AG04450 (cell line): ENCODE measurements around the gene CCNB1IP1. TPM values are rescaled to one million over a fixed set of nuclear protein-coding genes. Genes with fewer than 3 reads are reported as not detected.
A peak's percentile ranks its signal among the peaks of the same experiment; 100 is the strongest.

ENCODE experiments used
- CTCF ChIA-PET: fragments of 300-600, 350-600 bp; formaldehyde crosslinking; extraction: SDS; loops from one replicate; lab custom pipeline; 2022; ENCODE audit warnings: antibody characterized with exemption, inconsistent platforms; lab: Charles Lee
- POLR2A ChIA-PET: fragments of 350-600 bp; formaldehyde crosslinking; extraction: SDS; loops from one replicate; lab custom pipeline; 2021; ENCODE audit warnings: antibody characterized with exemption, inconsistent platforms; lab: Yijun Ruan, JAX
- DNase-seq: peaks from one replicate; pipeline ENCODE4 v3.0.0-alpha.2; 2011; ENCODE audit warnings: low read depth, low spot score
- H3K27ac ChIP-seq: one replicate; pipeline ENCODE4 v1.5.1; 2012; ENCODE audit warnings: low read depth, low read length, control low read depth
- H3K27me3 ChIP-seq: one replicate; pipeline ENCODE4 v1.6.0; 2012; ENCODE audit warnings: low read length; ENCODE audit not compliant: control insufficient read depth, insufficient read depth
- H3K4me3 ChIP-seq: 2 replicates; pipeline ENCODE4 v1.5.1; 2011; ENCODE audit warnings: mild to moderate bottlenecking, low read depth, low read length, control low read depth
- H3K9me3 ChIP-seq: 2 replicates; pipeline ENCODE4 v1.5.1; 2012; ENCODE audit warnings: low read length; ENCODE audit not compliant: control insufficient read depth, insufficient read depth
- CTCF ChIP-seq: IDR thresholded peaks from 2 replicates; pipeline ENCODE4 v1.5.1; 2011; ENCODE audit warnings: low read depth, low read length, control low read depth, inconsistent platforms
- polyA plus RNA-seq: library from polyadenylated mRNA; depleted of rRNA; stranded (reverse); fragments of >200 nt; gene quantifications from 2 replicates; pipeline ENCODE4 v1.2.3, GENCODE V29; 2011

Gene CCNB1IP1
- polyA plus RNA-seq, 1 experiment, result 69.2 TPM

- ChIA-PET CTCF (interaction anchor here (1.0 to 8.9 kb wide), 5 partner anchors 7 to 357 kb away, joined by 3 to 158 read pairs (median 4); partner anchors contain the start of gene PARP2), POLR2A (interaction anchor here (1.4 kb wide), 1 partner anchor 9 kb away, joined by 14 read pairs; the partner anchor contains the start of gene PARP2)
- no peak for TF ChIP-seq CTCF
- Histone ChIP-seq H3K27ac (no peak overlapping the region), H3K27me3 (no peaks in the 10 kb centered on the region), H3K9me3 (no peaks in the 10 kb centered on the region), H3K4me3 (no peak overlapping the region)
- DNase-seq, result no peak
Observed at GRCh38 chr14:20334017-20334416, 938 bp upstream of the CCNB1IP1 start.

GRCh38 chr14:20333494-20333841 is 389 bp upstream of the CCNB1IP1 start:
- H3K9me3 ChIP-seq, result no peaks in the 10 kb centered on the region
- H3K27me3 ChIP-seq, result no peaks in the 10 kb centered on the region
- TF ChIP-seq CTCF, result no peak
- POLR2A ChIA-PET, result interaction anchor here (1.4 kb wide), 1 partner anchor 9 kb away, joined by 14 read pairs; the partner anchor contains the start of gene PARP2
- H3K4me3 ChIP-seq, result peak overlapping the region; percentile 82
- no peak for DNase-seq
- no peak overlapping the region for H3K27ac ChIP-seq
- CTCF ChIA-PET, result interaction anchor here (1.0 to 8.9 kb wide), 6 partner anchors 8 to 357 kb away, joined by 3 to 158 read pairs (median 4); partner anchors contain the start of genes PARP2 and TTC5

DNA sequence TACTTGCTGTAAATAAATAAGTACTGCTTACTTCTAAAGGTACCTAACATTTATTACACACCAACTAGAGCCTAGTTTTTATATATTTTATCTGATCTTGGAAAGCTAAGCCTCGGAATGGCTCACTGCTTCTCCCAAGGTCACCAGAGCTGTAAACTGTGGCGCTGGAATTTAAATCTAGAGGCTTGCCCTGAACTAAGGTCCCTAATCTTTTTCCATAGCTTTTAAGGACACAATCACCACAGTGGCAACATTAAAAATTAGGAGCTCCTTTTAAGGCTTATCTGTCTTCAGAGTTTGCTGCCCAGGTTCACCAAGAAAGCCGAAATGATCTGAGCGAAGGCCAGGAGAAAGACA is 670 bp downstream of the CCNB1IP1 start:
- Histone ChIP-seq H3K27me3 (no peaks in the 10 kb centered on the region), H3K4me3 (peak overlapping the region; percentile 82), H3K9me3 (no peaks in the 10 kb centered on the region), H3K27ac (peak overlapping the region; percentile 59)
- DNase-seq, result no peak
- ChIA-PET CTCF (interaction anchor here (0.9 to 8.9 kb wide), 5 partner anchors 9 to 281 kb away, joined by 3 to 158 read pairs (median 6); partner anchors contain the start of genes PARP2 and TTC5), POLR2A (interaction anchor here (0.7 to 1.5 kb wide), 2 partner anchors 11 to 123 kb away, joined by 3 to 9 read pairs; partner anchors contain the start of genes APEX1 and PARP2)
- TF ChIP-seq CTCF, result no peak

DNA sequence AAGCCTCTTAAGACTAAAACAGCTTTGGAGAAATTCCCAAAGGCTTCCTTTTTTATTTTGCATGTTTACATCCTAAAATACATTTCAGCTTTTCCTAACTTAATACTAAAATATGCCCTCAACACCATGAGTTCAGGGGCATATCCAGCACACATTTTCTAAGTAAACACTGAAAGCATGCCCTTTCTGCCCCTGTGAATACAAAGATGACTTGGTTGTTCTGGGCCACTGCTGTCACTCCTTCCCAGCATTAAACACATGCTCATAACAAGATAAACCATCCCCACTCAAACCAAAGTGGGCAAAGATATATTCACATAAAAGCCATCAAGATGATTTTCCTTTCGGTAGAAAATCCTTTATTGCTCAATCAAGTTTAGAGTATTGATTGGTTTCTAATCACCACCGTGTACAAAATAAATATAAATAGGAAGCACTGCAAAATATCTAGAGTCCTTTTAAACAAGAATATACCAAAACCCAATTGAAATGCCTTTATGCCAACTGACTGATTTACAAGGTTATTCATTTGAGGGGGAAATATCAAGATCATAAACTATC is 1.9 kb downstream of the CCNB1IP1 start:
- ChIA-PET POLR2A (no interaction called here), CTCF (interaction anchor here (0.6 to 8.9 kb wide), 4 partner anchors 10 to 282 kb away, joined by 4 to 158 read pairs (median 8); partner anchors contain the start of gene PARP2)
- Histone ChIP-seq H3K27me3 (no peaks in the 10 kb centered on the region), H3K9me3 (no peaks in the 10 kb centered on the region), H3K27ac (no peak overlapping the region), H3K4me3 (no peak overlapping the region)
- no peak for DNase-seq
- TF ChIP-seq CTCF, result no peak

DNA sequence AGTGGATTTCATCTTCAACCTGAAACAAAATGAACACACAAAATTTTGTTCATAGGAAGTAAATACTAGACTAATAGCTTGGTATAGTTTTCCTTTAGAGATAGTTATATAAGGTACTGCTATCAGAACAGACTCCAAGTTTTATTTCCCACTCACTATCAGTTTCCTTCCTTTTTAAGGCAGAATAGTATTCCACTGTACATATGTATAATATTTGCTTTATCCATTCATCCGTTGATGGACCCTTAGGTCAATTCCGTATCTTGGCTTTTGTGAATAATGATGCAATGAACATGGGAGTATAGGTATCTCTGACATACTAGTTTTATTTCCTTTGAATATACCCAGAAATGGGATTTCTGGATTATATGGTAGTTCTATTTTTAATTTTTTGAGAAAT is 3.7 kb downstream of the CCNB1IP1 start:
- Histone ChIP-seq H3K9me3 (no peaks in the 10 kb centered on the region), H3K4me3 (no peak overlapping the region), H3K27ac (no peak overlapping the region), H3K27me3 (no peaks in the 10 kb centered on the region)
- CTCF ChIA-PET, result interaction anchor here (1.0 to 8.9 kb wide), 7 partner anchors 11 to 361 kb away, joined by 3 to 158 read pairs (median 23); partner anchors contain the start of genes PARP2 and TTC5
- DNase-seq, result no peak
- POLR2A ChIA-PET, result interaction anchor here (1.8 kb wide), 1 partner anchor 14 kb away, joined by 6 read pairs; the partner anchor contains the start of gene PARP2
- TF ChIP-seq CTCF, result no peak
